Jurkat, Clone E6-1 (cell line): ENCODE results near the gene SLC34A1.
"Not testable (repeated sequence)": the region's sequence is repeated elsewhere in the genome, so short reads cannot be mapped to it uniquely, and the experiment has no call there.

Experiments used
- DNase-seq: peaks from one replicate; pipeline ENCODE4 v3.0.0-alpha.2; 2011; ENCODE audit warnings: low read depth, low spot score
- H3K4me3 ChIP-seq: 2 replicates; pipeline ENCODE4 v1.5.1; 2011; ENCODE audit warnings: mild to moderate bottlenecking, low read length, control low read depth, moderate library complexity

The SLC34A1 gene

GRCh38 chr5:177366528-177367322 is 17.5 kb upstream of the SLC34A1 start:
- no peak for DNase-seq
- no peak overlapping the region for H3K4me3 ChIP-seq

- no peak for DNase-seq
- no peak overlapping the region for H3K4me3 ChIP-seq
These were observed 16.8 kb upstream of the SLC34A1 start for GRCh38 chr5:177367323-177367848.

DNA sequence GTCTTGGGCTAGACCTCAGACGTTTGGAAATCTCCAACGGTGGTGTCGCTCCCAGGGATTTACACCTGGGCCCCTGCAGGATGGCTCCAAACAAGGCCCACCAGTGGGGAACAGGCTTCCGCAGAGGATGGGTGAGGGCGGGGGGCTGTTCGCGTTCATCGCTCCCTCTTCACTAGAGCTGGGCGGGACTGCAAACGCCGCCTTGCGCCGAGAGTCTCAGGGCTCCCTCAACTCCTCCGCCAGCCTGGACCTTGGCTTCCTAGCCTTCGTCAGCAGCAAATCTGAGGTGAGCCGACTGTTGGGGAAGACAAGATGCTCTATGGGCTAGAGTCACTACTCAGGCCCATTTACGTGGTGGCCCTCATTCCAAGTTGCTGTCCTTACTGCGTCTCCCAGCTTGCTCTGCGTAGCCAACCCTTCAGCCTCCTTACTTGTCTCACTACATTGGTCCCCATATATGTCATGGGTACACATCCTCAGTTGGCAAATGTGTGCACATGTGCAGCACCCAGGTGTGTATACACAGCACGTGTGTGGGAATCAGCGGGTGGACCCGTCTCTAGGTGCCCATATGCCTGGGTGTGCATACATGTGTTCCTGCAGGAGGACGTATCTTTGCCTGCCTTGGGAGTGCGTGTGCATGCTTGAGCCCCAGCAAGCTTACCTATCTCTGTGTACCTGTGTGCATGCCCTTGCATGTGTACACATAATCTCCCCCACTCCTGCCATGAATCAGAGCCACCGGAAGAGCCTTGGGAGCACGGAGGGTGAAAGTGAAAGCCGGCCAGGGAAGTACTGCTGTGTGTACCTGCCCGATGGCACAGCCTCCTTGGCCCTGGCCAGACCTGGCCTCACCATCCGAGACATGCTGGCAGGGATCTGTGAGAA is 16.0 kb upstream of the SLC34A1 start:
- no peak overlapping the region for H3K4me3 ChIP-seq
- no peak for DNase-seq

DNA sequence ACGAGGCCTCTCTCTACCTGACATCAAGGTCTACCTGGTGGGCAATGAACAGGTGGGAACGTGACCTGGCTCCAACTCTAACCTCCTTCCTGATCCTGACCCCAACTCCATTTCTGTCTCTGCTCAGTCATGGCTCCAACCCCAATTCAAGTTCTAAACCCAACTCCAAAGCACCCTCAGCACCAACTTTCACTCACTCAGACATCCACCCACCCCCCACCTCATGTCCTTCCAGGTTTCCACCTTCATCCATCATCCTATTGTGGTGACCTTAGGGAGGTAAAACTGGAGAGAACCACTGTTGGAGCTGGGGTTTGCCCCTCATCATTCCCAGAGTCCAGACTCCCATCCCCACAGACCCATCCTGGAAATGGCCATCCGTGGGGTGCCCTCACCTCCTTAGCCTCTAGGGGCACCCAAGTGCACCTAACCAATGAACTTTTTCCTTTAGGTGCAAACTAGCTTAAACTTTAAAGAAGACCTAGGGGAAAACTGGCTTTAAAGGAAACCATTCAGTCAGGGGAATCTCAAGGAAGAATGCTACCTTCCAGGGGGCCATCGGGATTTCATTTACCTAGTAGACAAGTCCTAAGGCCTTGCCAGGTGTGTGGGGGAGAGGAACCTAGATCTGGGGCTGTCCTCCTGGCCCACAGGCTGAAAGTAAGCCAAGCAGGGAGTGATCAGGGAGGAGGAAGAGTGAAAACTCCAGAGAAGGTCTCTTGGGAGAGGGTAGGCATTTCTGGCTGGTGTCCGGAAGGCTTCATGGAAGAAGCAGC is 15.2 kb upstream of the SLC34A1 start:
- DNase-seq = no peak
- H3K4me3 ChIP-seq = no peak overlapping the region

DNA sequence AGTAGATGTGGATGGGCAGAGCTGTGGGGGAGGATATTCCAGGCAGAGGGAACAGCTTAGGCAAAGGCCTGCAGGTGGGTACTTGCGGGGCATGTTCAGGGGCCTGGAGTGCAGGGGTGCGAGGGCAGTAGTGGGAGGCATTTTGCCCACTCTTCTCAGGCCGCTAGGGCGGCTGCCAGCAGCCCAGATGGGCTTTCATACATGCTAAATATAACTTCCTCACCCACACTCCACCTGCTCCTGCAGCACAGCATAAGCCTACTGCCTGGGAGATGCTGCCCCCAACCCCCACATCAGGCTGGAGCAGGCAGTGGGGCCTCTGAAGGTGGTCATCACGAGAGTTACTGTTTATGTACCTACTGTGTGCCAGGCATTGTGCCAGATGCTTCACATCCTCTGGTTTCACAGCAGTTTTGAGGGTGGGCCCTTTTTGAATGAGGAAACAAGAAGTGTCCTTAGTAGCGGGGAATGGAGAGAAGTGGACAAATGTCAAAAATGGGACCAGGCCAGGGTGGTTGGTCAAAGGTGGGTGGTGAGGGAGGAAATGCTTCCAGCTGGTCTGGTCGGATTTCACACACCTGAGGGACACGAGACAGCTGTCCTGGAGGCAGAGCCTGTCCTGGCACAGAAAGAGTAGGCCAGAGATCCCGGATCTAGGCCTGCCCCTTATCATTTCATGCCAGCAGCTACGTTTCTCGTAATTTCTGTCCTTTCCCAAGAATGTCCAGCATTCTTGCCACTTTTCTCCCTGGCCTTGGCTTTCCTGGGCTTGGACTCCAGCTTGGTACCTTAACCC is 14.4 kb upstream of the SLC34A1 start:
- H3K4me3 ChIP-seq = no peak overlapping the region
- DNase-seq = no peak

DNA sequence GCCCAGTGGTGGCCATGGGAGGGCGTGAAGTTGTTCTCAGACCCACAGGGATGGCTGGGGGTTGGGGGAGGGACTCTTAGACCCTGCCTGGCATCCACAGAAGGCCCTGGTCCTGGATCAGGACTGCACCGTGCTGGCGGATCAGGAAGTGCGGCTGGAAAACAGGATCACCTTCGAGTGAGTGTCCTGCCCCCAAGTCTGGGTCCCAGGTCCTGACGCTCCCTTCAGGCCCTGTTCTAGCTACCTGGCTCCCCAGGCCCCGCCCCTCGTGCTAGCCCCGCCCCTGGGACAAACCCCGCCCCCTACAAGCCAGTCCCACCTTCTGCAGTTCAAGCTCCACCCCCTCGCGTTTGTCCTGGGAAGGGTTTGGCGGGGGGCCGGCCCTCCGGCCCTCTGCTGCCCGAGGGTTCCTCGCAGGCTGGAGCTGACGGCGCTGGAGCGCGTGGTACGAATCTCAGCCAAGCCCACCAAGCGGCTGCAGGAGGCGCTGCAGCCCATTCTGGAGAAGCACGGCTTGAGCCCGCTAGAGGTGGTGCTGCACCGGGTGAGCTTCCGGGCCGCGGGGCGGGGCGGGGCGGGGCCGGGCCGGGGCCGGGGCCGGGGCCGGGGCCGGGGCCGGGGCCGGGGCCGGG is 13.6 kb upstream of the SLC34A1 start:
- DNase-seq = no peak
- H3K4me3 ChIP-seq = no peak overlapping the region

- DNase-seq = no peak
- no peak overlapping the region for H3K4me3 ChIP-seq
These were observed 12.9 kb upstream of the SLC34A1 start for GRCh38 chr5:177371120-177372033.

DNA sequence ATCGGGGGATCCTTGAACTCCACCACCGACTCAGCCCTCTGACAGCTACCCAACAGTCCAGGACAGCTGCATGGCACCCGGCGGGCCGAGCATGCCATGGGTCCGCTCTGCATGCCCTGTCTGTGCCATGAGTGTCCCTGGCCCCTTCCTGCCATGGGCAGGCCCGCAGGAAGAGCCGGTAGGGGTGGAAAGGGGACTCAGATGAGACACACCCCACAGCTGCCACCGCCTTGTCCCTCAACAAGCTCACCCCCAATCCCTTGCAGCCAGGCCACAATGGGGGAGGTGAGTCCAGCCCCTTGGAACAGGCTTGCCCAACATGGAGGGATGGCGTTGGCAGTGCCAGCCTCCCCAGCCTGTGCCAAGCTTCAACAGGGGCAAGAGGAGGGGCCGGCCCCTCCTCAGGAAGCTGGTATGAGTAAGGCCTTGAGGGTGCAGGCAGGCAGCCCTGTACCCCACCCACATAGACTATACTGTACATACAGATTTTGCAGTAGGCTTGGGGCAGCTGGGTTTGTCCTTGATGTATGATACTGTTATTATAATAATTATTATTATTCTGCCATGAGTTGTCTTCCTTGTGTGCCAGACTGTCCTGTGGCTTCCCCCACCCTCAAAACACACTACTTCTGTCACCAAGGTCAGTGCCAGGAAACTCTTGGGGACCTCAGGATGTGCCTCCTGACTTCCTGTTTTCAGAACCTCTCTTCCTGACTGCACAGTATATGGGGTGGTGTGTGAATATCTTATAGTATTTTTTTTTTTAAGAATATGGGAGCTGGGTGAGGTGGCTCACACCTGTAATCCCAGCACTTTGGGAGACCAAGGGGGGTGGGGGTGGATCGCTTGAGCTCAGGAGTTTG is 12.0 kb upstream of the SLC34A1 start:
- no peak overlapping the region for H3K4me3 ChIP-seq
- no peak for DNase-seq

- no peak overlapping the region for H3K4me3 ChIP-seq
- DNase-seq = no peak
These were observed 11.3 kb upstream of the SLC34A1 start for GRCh38 chr5:177372910-177373309.

DNA sequence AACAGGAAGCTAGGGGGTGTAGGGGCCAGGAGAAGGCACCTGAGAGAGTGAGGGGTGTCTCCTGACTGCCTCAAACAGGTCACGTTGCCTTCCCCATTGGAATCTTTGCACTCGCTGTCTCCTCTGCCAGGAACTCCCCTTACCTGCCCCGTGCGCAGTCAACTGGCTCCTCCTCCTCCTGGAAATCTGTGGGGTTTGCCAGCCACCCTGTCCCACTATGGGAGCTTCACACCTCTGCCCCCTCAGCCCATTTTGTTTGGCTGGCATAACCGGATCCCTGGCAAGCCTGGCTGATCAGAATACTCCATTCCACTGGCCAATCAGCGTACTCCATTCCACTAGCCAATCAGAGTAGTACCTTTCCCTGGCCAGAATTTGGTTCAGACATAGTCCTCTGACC is 10.4 kb upstream of the SLC34A1 start:
- no peak for DNase-seq
- H3K4me3 ChIP-seq = no peak overlapping the region

GRCh38 chr5:177374211-177374610 is 10.0 kb upstream of the SLC34A1 start:
- no peak for DNase-seq
- H3K4me3 ChIP-seq = no peak overlapping the region

DNA sequence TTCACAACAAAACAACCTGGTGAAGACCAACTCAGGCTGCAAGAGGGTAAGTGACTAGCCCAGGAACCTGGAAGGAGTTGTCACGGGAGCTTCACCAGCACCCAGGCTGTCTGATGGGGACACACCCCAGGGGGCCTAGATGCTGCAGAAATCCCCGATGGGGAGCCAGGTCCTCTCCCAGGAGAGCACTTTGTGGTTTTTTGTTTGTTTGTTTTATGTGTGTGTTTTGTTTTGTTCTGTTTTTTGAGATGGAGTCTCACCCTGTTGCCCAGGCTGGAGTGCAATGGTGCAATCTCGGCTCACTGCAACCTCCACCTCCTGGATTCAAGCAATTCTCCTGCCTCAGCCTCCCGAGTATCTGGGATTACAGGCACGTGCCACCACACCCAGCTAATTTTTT is 8.7 kb upstream of the SLC34A1 start:
- not testable (repeated sequence) for DNase-seq, H3K4me3 ChIP-seq

DNA sequence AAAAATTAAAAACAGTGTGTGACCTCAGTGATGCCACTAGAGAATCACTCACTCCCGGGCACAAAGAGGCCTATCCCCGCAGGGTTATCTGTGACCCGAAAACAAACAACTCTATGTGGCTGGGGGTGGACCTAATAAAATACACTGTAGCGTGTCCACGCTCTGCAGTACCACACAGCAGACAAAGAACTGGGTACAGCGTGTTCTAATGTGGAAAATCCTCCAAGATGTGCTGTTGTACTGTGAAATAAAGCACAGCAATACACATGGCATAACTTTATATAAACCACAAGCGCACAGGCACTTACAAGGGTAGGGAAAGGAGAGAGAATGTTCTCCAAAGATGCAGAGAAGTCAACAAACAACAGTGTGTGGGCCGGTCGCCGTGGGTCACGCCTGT is 8.1 kb upstream of the SLC34A1 start:
- H3K4me3 ChIP-seq = no peak overlapping the region
- DNase-seq = no peak

DNA sequence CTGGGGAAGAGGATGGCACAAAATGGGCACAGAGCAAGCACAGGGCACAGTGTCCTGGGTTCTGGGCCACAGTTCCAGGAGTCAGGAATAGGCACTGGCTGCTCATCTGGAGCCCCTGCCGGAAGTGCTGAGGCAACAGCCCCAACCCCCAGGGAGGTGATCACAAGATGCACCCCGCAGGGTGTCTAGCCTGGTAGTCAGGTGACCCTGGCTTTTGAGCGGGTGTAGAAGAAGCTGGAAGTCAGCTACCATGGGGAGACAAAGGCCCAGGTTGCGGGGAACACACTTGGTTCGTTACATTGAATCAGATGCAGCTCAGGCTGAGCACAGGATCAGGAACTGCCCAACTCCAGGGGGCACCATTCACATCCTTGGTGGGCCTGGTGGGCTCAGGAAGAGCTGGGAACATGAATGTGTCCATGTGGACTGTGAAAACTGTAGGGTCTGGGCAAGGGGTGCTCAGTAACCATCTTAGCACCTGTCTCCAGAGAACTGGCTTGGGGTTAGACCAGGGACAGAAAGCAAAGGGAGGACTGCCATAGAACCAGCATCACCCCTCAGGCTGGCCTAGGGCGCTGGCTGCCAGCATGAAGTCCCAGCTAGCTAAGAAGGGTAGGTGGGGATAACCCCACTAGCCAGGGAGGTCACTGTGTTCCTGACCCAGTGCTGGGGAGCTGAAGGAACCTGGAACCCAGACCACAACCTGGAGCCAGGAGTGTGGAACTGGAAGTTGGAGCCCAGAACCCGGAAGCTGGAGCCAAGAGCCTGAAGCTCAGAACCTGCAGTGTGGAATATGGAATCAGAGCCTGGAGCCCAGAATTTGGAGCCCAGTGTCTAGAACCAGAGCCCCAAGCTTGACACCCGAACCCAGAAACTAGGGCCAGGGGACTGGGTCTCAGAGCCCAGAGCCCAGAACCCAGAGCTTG is 6.1 kb upstream of the SLC34A1 start:
- H3K4me3 ChIP-seq = no peak overlapping the region
- DNase-seq = no peak
